ENCODE results near the gene TRAPPC6A.
A peak's percentile ranks its signal among the peaks of the same experiment; 100 is the strongest.

The TRAPPC6A gene

DNA sequence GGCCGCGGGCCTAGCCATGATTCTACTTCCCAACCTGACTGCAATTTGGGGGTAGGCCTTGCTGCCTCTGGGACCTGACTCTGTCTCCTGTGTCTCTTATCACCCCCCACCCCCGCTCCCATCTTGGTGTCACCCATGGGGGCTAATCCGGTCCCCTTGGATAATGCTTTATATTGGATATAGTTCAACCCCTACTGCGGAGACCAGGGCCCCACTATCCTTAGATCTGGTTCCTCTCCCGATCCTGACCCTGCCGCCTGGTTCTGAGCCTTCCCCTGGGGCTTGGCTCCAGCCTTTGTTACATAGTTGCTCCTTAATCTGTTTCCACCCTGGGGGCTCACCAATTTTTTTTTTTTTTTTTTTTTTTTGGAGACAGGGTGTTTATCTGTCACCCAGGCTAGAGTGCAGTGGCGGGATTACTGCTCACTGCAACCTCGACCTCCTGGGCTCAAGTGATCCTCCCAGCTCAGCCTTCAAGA, 1.9 kb upstream of the TRAPPC6A start:
- Histone ChIP-seq H3K4me1 (ENCODE audit: insufficient read depth, low read length, severe bottlenecking) (peaks cover 24% of the 10 kb centered on the region), H3F3A (ENCODE audit: insufficient read depth, low read length) (no peaks in the 10 kb centered on the region), H3K9me3 (ENCODE audit: low read length) (no peaks in the 10 kb centered on the region), H2AFZ (ENCODE audit: low read length) (no peak overlapping the region), H3K9me2 (ENCODE audit: low read depth, low read length) (no peaks in the 10 kb centered on the region), H3K79me2 (ENCODE audit: insufficient read depth, low read length) (peaks cover 3% of the 10 kb centered on the region; the same call in 1 of the 2 replicates), H3K27me3 (ENCODE audit: insufficient read depth, low read length) (no peaks in the 10 kb centered on the region), H4K20me1 (ENCODE audit: insufficient read depth, low read length) (no peaks in the 10 kb centered on the region), H3K36me3 (ENCODE audit: insufficient read depth, low read length) (peaks cover 9% of the 10 kb centered on the region; the same call in 1 of the 2 replicates), H3K9ac (ENCODE audit: low read length) (peak overlapping the region; percentile 80), H3K4me3 (ENCODE audit: low read depth, low read length, poor library complexity, severe bottlenecking) (peak overlapping the region; percentile 87), H3K27ac (ENCODE audit: low read depth, low read length, poor library complexity, severe bottlenecking) (no peak overlapping the region), H3K4me2 (ENCODE audit: low read length) (peak overlapping the region; percentile 75)
- TF ChIP-seq, protein P1, sequence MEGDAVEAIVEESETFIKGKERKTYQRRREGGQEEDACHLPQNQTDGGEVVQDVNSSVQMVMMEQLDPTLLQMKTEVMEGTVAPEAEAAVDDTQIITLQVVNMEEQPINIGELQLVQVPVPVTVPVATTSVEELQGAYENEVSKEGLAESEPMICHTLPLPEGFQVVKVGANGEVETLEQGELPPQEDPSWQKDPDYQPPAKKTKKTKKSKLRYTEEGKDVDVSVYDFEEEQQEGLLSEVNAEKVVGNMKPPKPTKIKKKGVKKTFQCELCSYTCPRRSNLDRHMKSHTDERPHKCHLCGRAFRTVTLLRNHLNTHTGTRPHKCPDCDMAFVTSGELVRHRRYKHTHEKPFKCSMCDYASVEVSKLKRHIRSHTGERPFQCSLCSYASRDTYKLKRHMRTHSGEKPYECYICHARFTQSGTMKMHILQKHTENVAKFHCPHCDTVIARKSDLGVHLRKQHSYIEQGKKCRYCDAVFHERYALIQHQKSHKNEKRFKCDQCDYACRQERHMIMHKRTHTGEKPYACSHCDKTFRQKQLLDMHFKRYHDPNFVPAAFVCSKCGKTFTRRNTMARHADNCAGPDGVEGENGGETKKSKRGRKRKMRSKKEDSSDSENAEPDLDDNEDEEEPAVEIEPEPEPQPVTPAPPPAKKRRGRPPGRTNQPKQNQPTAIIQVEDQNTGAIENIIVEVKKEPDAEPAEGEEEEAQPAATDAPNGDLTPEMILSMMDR (IDR thresholded peaks at IDR 0.05; ENCODE audit: low read length) = no peak

DNA sequence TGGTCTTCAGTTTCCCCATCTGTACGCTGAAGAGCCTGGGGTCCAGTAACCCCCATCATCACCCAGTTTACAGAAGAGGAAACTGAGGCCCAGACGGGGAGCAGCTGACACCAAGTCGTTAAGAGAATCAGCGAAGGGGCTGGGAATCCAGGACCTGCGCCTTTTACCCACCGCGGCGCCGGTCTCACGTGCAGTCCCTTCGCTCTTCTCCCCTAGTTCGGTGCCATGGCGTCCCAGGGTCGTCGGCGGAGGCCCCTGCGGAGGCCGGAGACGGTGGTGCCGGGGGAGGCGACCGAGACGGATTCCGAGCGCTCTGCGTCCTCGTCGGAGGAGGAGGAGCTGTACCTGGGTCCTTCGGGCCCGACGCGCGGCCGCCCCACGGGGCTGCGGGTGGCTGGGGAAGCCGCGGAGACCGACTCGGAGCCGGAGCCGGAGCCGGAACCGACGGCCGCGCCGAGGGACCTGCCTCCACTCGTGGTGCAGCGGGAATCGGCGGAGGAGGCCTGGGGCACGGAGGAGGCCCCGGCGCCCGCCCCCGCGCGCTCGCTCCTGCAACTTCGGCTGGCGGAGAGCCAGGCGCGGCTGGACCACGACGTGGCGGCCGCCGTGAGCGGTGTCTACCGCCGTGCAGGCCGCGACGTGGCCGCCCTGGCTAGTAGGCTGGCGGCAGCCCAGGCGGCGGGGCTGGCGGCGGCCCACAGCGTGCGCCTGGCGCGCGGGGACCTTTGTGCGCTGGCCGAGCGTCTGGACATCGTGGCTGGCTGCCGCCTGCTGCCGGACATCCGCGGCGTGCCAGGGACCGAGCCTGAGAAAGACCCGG, 1.2 kb upstream of the TRAPPC6A start:
- Histone ChIP-seq H3K9ac (ENCODE audit: low read length) (peak overlapping the region; percentile 80), H4K20me1 (ENCODE audit: insufficient read depth, low read length) (no peaks in the 10 kb centered on the region), H3K4me1 (ENCODE audit: insufficient read depth, low read length, severe bottlenecking) (peaks cover 24% of the 10 kb centered on the region), H3K36me3 (ENCODE audit: insufficient read depth, low read length) (peaks cover 9% of the 10 kb centered on the region; the same call in 1 of the 2 replicates), H3K4me2 (ENCODE audit: low read length) (peak overlapping the region; percentile 75), H3K9me2 (ENCODE audit: low read depth, low read length) (no peaks in the 10 kb centered on the region), H3F3A (ENCODE audit: insufficient read depth, low read length) (no peaks in the 10 kb centered on the region), H3K79me2 (ENCODE audit: insufficient read depth, low read length) (peaks cover 3% of the 10 kb centered on the region; the same call in 1 of the 2 replicates), H3K4me3 (ENCODE audit: low read depth, low read length, poor library complexity, severe bottlenecking) (peak overlapping the region; percentile 87), H3K27me3 (ENCODE audit: insufficient read depth, low read length) (no peaks in the 10 kb centered on the region), H3K9me3 (ENCODE audit: low read length) (no peaks in the 10 kb centered on the region), H3K27ac (ENCODE audit: low read depth, low read length, poor library complexity, severe bottlenecking) (peak overlapping the region; percentile 64), H2AFZ (ENCODE audit: low read length) (0 out of 2 replicates have a peak overlapping the region, but pooled peaks have one; percentile 5)
- TF ChIP-seq, protein P1 (IDR thresholded peaks at IDR 0.05; ENCODE audit: low read length) = no peak
- TF ChIP-seq EZH2 (IDR thresholded peaks at IDR 0.05; ENCODE audit: borderline replicate concordance, low read length) = no peak

DNA sequence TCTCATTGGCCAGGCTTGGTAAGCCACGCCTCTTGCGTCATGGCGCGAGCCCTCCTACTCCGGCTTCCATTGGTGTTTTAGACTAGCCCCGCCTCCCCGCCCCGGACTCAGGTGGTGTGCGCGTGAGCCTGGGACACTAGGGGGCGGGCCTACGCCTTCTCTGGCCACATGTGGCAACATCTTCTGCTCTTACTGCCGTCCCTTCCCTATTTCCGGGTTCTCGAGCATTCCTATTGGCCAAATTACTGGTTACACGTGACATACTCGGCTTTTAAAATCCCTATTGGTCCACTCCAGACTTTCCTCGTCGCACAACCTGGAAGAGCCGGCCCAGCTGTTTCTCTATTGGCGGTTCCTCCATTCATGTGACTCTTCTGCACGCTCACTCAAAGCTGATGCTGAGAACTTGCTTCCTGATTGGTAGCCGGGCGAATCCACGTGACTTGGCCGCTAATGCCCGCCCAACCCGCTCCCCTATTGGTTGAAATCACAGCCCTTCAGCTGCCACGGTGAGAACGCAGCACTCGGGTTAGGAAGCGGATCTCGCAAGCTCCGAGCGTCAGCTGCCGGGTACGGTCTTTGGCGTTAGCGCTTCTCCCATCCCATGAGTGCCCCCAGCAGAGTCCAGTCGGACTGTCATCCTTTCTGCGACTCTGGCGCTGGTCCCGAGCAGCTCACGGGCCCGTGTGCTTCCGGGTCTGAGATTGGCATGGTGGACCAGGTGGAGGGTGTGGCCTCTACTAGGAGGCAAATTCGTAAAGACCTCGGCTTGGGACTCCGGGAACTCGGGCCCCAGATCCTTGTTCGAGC, 430 bp upstream of the TRAPPC6A start, which contains the start of gene BLOC1S3:
BLOC1S3 (plus strand) TSS at position 523 of the 810 bp plus-strand sequence. CDS start 513 bp downstream, outside the sequence.
- TF ChIP-seq EZH2 (IDR thresholded peaks at IDR 0.05; ENCODE audit: borderline replicate concordance, low read length) = no peak
- TF ChIP-seq, protein P1 (IDR thresholded peaks at IDR 0.05; ENCODE audit: low read length) = peak; percentile 38; the same call in 1 of the 2 replicates
- H3K36me3 ChIP-seq (ENCODE audit: insufficient read depth, low read length) = peaks cover 9% of the 10 kb centered on the region; the same call in 1 of the 2 replicates
- peaks cover 24% of the 10 kb centered on the region for H3K4me1 ChIP-seq (ENCODE audit: insufficient read depth, low read length, severe bottlenecking)
- peak within 1 kb of the TSS; percentile 80 for H3K9ac ChIP-seq (ENCODE audit: low read length)
- H3F3A ChIP-seq (ENCODE audit: insufficient read depth, low read length) = no peaks in the 10 kb centered on the region
- peak within 1 kb of the TSS; percentile 64 for H3K27ac ChIP-seq (ENCODE audit: low read depth, low read length, poor library complexity, severe bottlenecking)
- H3K9me2 ChIP-seq (ENCODE audit: low read depth, low read length) = no peaks in the 10 kb centered on the region
- 0 out of 2 replicates have a peak within 1 kb of the TSS, but pooled peaks have one; percentile 5 for H2AFZ ChIP-seq (ENCODE audit: low read length)
- no peaks in the 10 kb centered on the region for H4K20me1 ChIP-seq (ENCODE audit: insufficient read depth, low read length)
- H3K27me3 ChIP-seq (ENCODE audit: insufficient read depth, low read length) = no peaks in the 10 kb centered on the region
- peaks cover 3% of the 10 kb centered on the region; the same call in 1 of the 2 replicates for H3K79me2 ChIP-seq (ENCODE audit: insufficient read depth, low read length)
- no peaks in the 10 kb centered on the region for H3K9me3 ChIP-seq (ENCODE audit: low read length)
- H3K4me2 ChIP-seq (ENCODE audit: low read length) = peak within 1 kb of the TSS; percentile 95
- peak within 1 kb of the TSS; percentile 87 for H3K4me3 ChIP-seq (ENCODE audit: low read depth, low read length, poor library complexity, severe bottlenecking)

Data from OCI-LY1 (cell line).